ENCODE measurements around the gene STX16.

DNA sequence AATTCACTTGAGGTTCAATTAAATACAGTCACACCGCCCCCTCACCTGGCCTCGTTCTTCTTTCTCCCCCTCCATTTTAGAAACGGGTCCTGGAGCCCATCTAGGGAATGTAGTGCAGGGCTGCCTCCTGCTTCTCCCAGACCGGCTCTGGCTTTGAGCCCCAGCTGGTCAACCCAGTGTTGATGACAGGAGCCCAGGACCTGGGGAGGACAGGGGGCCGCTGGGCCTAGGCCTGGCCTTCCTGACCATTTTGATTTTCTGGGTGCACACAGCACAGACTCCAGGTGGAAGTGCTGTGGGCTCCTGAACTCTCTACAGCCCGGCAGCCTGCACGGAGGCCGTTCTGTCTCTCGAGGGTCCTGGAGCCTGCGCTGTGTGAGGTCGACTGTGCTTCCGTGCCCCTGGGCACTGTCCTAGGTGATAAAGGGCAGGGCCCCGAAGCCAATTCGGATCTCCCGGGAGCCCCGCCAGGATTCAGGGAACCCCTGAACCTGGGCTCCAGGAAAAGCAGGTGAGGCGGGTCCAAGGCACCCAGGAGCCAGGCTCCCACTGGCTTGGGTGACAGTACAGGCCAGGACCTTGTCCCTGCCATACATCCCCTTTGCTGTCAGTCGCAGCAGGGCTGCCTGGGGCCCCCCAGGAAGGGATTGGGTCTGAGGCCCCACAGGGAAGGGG lies 64.9 kb downstream of the STX16 start:
- no peak for TF ChIP-seq CTCF (IDR thresholded peaks at IDR 0.05; ENCODE audit: low read length)
- no peak for TF ChIP-seq EZH2 (IDR thresholded peaks at IDR 0.05; ENCODE audit: borderline replicate concordance, low read length)
